GM12878 (cell line): ENCODE measurements around the gene FANCF. TPM values are rescaled to one million over a fixed set of nuclear protein-coding genes. Genes with fewer than 3 reads are reported as not detected.

Experiments used
- ATAC-seq: fragments of 200-7000 bp; cut with Tn5 transposase; 3 replicates; pipeline ENCODE4 v1.9.1; 2020; ENCODE audit warnings: mild to moderate bottlenecking, moderate library complexity
- BruUV-seq: library from RNA; stranded (reverse); fragments of 400-500 nt; replicated peaks from 2 replicates; lab custom pipeline; 2021; lab: Mats Ljungman, UMichigan
- CTCF ChIA-PET: fragments of 300-600 bp; sonication (Branson Sonifier 250); formaldehyde crosslinking; extraction: SDS; loops from one replicate; lab custom pipeline; 2021; ENCODE audit warnings: inconsistent platforms; lab: Yijun Ruan, JAX
- POLR2A ChIA-PET: fragments of 350-600 bp; formaldehyde crosslinking; extraction: SDS; loops from one replicate; lab custom pipeline; 2021; ENCODE audit warnings: inconsistent platforms; lab: Charles Lee
- RAD21 ChIA-PET: fragments of 300-600 bp; sonication (Branson Sonifier 250); formaldehyde crosslinking; loops from one replicate; lab custom pipeline; 2023; ENCODE audit warnings: antibody characterized with exemption; ENCODE audit not compliant: unreplicated experiment; lab: Charles Lee
- SMC1A ChIA-PET: fragments of 300-600 bp; sonication (Branson Sonifier 250); formaldehyde crosslinking; loops from one replicate; lab custom pipeline; 2023; ENCODE audit not compliant: unreplicated experiment, uncharacterized antibody; lab: Charles Lee
- DNase-seq: peaks from one replicate; pipeline ENCODE4 v3.0.0-alpha.2; 2011; ENCODE audit warnings: low read depth, low spot score
- FAIRE-seq: peaks from 3 replicates; lab custom pipeline; 2011; peaks lifted over from hg19 to GRCh38; lab: Jason Lieb, UNC
- H2AFZ ChIP-seq: 2 replicates; pipeline ENCODE4 v1.6.0; 2011; ENCODE audit warnings: low read depth, low read length, control low read depth; ENCODE audit not compliant: control insufficient read depth
- H3K27ac ChIP-seq: 2 replicates; pipeline ENCODE4 v1.5.1; 2011; ENCODE audit warnings: control low read depth; ENCODE audit not compliant: control insufficient read depth, insufficient read depth
- H3K27me3 ChIP-seq, 2 experiments: replicated peaks in 1 of 2; 2 replicates each; pipeline versions ENCODE4 v1.6.0 to v1.6.1; 2011; ENCODE audit warnings: low read length in 1 of 2; ENCODE audit not compliant: control insufficient read depth in 2 of 2, insufficient read depth in 2 of 2
- H3K36me3 ChIP-seq, 2 experiments: 2 replicates each; pipeline ENCODE4 v1.5.1; 2011; ENCODE audit warnings: low read length in 1 of 2; ENCODE audit not compliant: control insufficient read depth in 2 of 2, insufficient read depth in 2 of 2
- H3K4me1 ChIP-seq: 2 replicates; pipeline ENCODE4 v1.6.1; 2011; ENCODE audit warnings: mild to moderate bottlenecking, low read length, moderate library complexity, mixed read lengths; ENCODE audit not compliant: control insufficient read depth, insufficient read depth
- H3K4me2 ChIP-seq: 2 replicates; pipeline ENCODE4 v1.6.0; 2011; ENCODE audit warnings: control low read depth; ENCODE audit not compliant: control insufficient read depth, insufficient read depth
- H3K4me3 ChIP-seq: fragments of 200-600 bp; sonication (generic); 2 replicates; pipeline ENCODE4 v1.5.1; 2016
- H3K79me2 ChIP-seq: 2 replicates; pipeline ENCODE4 v1.6.0; 2011; ENCODE audit warnings: low read length; ENCODE audit not compliant: control insufficient read depth, insufficient read depth
- H3K9ac ChIP-seq: 2 replicates; pipeline ENCODE4 v1.8.0; 2011; ENCODE audit warnings: low read length, control low read depth, mixed read lengths; ENCODE audit not compliant: control insufficient read depth, insufficient read depth
- H3K9me3 ChIP-seq: replicated peaks from 3 replicates; pipeline ENCODE4 v1.5.1; 2011; ENCODE audit warnings: mild to moderate bottlenecking, low read length; ENCODE audit not compliant: control insufficient read depth, insufficient read depth
- H4K20me1 ChIP-seq: 2 replicates; pipeline ENCODE4 v1.6.0; 2011; ENCODE audit not compliant: control insufficient read depth, insufficient read depth
- FOS ChIP-seq: IDR thresholded peaks from 3 replicates; pipeline ENCODE4 v1.6.1; 2011; ENCODE audit warnings: borderline replicate concordance; ENCODE audit not compliant: insufficient read length; ENCODE audit errors: extremely low read depth
- IRF4 ChIP-seq: IDR thresholded peaks from 2 replicates; pipeline ENCODE4 v1.6.1; 2011; ENCODE audit warnings: low read depth, low read length
- JUNB ChIP-seq: IDR thresholded peaks from 2 replicates; pipeline ENCODE4 v1.6.1; 2016; ENCODE audit warnings: antibody characterized with exemption, mild to moderate bottlenecking
- MEF2B ChIP-seq: fragments of 450-650 bp; IDR thresholded peaks from 2 replicates; pipeline ENCODE4 v1.6.1; 2018; ENCODE audit warnings: mild to moderate bottlenecking, moderate library complexity; ENCODE audit not compliant: partially characterized antibody, poor library complexity, severe bottlenecking
- NFIC ChIP-seq: IDR thresholded peaks from 2 replicates; pipeline ENCODE4 v1.6.1; 2012; ENCODE audit warnings: low read depth, mild to moderate bottlenecking, inconsistent platforms, low read length, moderate library complexity
- NKRF ChIP-seq: fragments of 450-650 bp; conservative IDR thresholded peaks from 2 replicates; pipeline ENCODE4 v1.6.1; 2017; ENCODE audit warnings: mild to moderate bottlenecking, moderate library complexity
- NR2C1 ChIP-seq: fragments of 450-650 bp; IDR thresholded peaks from 2 replicates; pipeline ENCODE4 v1.6.1; 2017; ENCODE audit warnings: antibody characterized with exemption, mild to moderate bottlenecking, moderate library complexity
- NRF1 ChIP-seq: conservative IDR thresholded peaks from 2 replicates; pipeline ENCODE4 v1.6.1; 2011; ENCODE audit warnings: mild to moderate bottlenecking, low read depth, low read length, improper control_type of control experiment
- POLR2AphosphoS5 ChIP-seq: IDR thresholded peaks from 2 replicates; pipeline ENCODE4 v1.6.1; 2011; ENCODE audit warnings: mild to moderate bottlenecking, low read length, inconsistent platforms
- REST ChIP-seq: IDR thresholded peaks from 2 replicates; pipeline ENCODE4 v1.6.1; 2012; ENCODE audit warnings: mild to moderate bottlenecking, low read depth, low read length
- TCF12 ChIP-seq: IDR thresholded peaks from 2 replicates; pipeline ENCODE4 v1.6.1; 2011; ENCODE audit warnings: low read depth, mild to moderate bottlenecking, low read length
- WRNIP1 ChIP-seq: IDR thresholded peaks from 2 replicates; pipeline ENCODE4 v1.6.1; 2011; ENCODE audit warnings: low read depth, low read length, improper control_type of control experiment, borderline replicate concordance
- YBX1 ChIP-seq: fragments of 450-650 bp; IDR thresholded peaks from 2 replicates; pipeline ENCODE4 v1.6.1; 2016; ENCODE audit warnings: antibody characterized with exemption
- ZBED1 ChIP-seq: IDR thresholded peaks from 2 replicates; pipeline ENCODE4 v1.6.1; 2016; ENCODE audit warnings: borderline replicate concordance
- ZNF207 ChIP-seq: fragments of 450-650 bp; IDR thresholded peaks from 2 replicates; pipeline ENCODE4 v1.6.1; 2014; ENCODE audit warnings: antibody characterized with exemption, mild to moderate bottlenecking, borderline replicate concordance
- ZNF274 ChIP-seq: IDR thresholded peaks from one replicate; pipeline ENCODE4 v1.8.0; 2011; ENCODE audit not compliant: insufficient read length, insufficient read depth
- in situ Hi-C: fragments of 300-500 bp; cut with MboI; formaldehyde crosslinking; loops from 9 replicates; pipeline ENCODE4 v1.14.3; 2018; ENCODE audit warnings: mixed read lengths
- intact Hi-C: fragments of 100-400 bp; cut with micrococcal nuclease; formaldehyde crosslinking; loops from one replicate; pipeline ENCODE4 v1.14.2; 2022; ENCODE audit not compliant: unreplicated experiment
- polyA plus RNA-seq, 11 experiments: library from polyadenylated mRNA; depleted of rRNA in 4 of 11; unstranded in 6 of 11; stranded (reverse) in 5 of 11; fragments of >200 nt; fragmentation: Nextera tagmentation in 4 of 11; fragmentation: Illumina TruSeq in 1 of 11; extraction: Ambion mirVana in 4 of 11; extraction: Trizol in 1 of 11; gene quantifications; 1 replicate in 1 of 11; 2 replicates in 10 of 11; pipeline versions ENCODE4 v1.2.1 to v1.2.3, GENCODE V29; 2011 to 2016; ENCODE audit warnings: inconsistent platforms in 2 of 11, missing spikeins in 2 of 11, low read depth in 1 of 11
- total RNA-seq, 4 experiments: library from RNA; depleted of rRNA in 3 of 4; stranded (reverse); fragments of >200 nt in 3 of 4; fragmentation: Illumina TruSeq in 1 of 4; extraction: Trizol in 1 of 4; gene quantifications; 2 replicates each; pipeline versions ENCODE4 v1.2.1 to v1.2.3, GENCODE V29; 2013 to 2021

The FANCF gene
- total and polyA plus RNA-seq, 10 of the 15 experiments (the other 5 are each of a cell fraction or from before 2014, with no cell fraction given): 1.6 to 19.9 (median 12.2) TPM

- CTCF ChIA-PET: interaction anchor here (1.5 to 2.2 kb wide), 2 partner anchors 9 to 206 kb away, joined by 3 to 8 read pairs; no protein-coding TSS in a partner anchor
- FAIRE-seq: no peak
- Histone ChIP-seq H2AFZ (no peak overlapping the region), H3K27ac (no peak overlapping the region), H3K4me3 (no peak overlapping the region), H3K36me3 (no peaks in the 10 kb centered on the region), H4K20me1 (no peaks in the 10 kb centered on the region), H3K4me2 (no peak overlapping the region), H3K4me1 (no peaks in the 10 kb centered on the region), H3K27me3 (no peaks in the 10 kb centered on the region), H3K9ac (no peak overlapping the region), H3K79me2 (no peaks in the 10 kb centered on the region), H3K9me3 (no peaks in the 10 kb centered on the region)
- RAD21 ChIA-PET: no interaction called here
- intact Hi-C loops (no loop called here), in situ Hi-C loops (no loop called here)
- TF ChIP-seq TCF12 (no peak), JUNB (peak; percentile 49; the same call in 1 of the 2 replicates), IRF4 (no peak), YBX1 (no peak), REST (no peak), NR2C1 (no peak), MEF2B (peak; percentile 18), ZBED1 (no peak), NFIC (peak; percentile 38; the same call in 1 of the 2 replicates), ZNF274 (no peak), NKRF (no peak), FOS (no peak), ZNF207 (no peak), WRNIP1 (no peak), NRF1 (no peak), POLR2AphosphoS5 (no peak)
- BruUV-seq: no TSS peak
- peak; percentile 41 for ATAC-seq
- SMC1A ChIA-PET: interaction anchor here (1.1 to 1.7 kb wide), 4 partner anchors 9 to 210 kb away, joined by 3 to 5 read pairs (median 4); no protein-coding TSS in a partner anchor
- no peak for DNase-seq
- POLR2A ChIA-PET: no interaction called here
Observed at GRCh38 chr11:22582151-22582410, 43.5 kb downstream of the FANCF start.
